ENCODE data around the gene TMEM126B.

The TMEM126B gene

DNA sequence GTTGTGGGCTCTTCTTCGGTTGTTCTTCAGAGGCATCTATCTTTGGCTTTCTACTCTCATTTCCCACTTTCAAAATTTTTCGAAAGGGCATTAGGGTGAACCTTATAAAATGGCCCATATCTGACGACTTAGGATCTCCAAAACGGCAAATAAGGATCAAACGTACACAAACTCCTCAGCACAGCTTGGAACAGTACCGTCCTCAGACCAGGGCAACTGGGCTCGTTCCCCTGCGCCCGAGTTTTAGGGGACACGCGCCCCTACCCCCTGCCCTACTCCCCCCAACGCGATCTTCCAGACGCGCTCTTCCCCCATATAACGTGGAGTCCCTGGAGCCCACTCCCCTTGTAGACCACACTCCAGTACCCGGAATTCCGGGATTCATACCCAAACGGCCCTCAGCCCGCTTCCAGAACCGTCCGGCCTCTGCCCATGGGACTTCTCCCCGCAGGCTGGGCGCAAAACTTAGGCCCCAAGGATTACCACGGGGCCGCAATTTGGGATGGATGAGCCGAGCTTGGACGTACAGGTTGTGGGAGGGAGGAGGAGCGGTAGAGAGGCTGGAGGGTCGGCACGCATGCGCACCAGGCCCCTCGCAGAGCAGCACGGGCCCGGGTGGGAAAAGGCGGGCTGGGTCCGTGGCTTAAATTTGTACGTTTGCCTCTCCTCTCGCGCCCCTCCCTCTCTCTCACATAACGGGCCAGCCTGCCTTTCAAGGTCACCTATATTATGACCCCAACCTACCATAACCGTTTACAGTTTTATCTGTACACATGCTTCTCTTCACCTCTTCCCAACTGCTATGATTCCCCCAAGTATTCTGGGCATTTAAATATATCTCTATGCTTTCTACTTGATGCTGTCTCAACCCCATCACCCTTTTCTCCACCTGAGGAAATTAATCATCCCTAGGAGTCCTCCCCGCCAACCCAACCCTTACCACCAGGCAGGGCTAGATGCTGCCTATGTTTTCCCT is 54.2 kb downstream of the TMEM126B start:
- TF ChIP-seq GATA1 (IDR thresholded peaks at IDR 0.05; ENCODE audit: low read depth, low read length) (no peak), POLR2A (IDR thresholded peaks at IDR 0.05; ENCODE audit: low read length) (peak; percentile 21)
- DNase-seq, result peak; percentile 68 to 70

DNA sequence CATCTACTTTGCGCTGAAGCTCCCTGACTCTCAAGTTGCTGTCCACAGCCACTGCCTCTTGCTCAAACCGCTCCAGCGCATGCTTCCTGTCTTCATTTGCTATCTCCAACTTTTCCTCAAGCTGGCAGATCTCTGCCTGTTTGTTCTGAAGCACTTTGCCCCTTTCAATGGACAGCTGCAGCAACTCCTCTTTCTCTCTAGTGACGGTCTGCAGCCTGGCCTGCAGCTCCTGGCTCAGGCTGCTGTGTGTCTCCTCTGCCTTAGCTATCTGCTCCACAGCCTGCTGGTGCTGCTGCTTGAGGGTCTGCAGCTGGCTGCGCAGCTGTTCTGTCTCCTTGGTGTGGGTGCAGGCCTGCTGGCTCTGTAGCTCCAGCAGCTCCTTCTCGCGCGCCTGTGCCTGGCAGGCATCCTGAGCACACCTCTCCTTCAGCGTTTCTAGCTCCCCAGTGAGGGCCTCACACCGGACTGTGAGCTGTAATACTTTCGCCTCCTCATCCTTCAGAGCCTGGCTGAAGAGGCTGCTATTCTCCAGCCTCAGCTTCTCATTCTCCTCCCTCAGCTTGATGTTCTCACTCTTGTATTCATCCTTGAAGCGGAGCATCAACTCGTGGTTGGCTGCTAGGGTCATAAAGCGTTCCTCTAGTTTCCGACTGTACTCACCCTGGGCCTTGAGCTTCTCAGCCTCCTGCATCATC is 56.9 kb downstream of the TMEM126B start:
- no peak for DNase-seq
- TF ChIP-seq GATA1 (IDR thresholded peaks at IDR 0.05; ENCODE audit: low read depth, low read length) (no peak), POLR2A (IDR thresholded peaks at IDR 0.05; ENCODE audit: low read length) (no peak)

DNA sequence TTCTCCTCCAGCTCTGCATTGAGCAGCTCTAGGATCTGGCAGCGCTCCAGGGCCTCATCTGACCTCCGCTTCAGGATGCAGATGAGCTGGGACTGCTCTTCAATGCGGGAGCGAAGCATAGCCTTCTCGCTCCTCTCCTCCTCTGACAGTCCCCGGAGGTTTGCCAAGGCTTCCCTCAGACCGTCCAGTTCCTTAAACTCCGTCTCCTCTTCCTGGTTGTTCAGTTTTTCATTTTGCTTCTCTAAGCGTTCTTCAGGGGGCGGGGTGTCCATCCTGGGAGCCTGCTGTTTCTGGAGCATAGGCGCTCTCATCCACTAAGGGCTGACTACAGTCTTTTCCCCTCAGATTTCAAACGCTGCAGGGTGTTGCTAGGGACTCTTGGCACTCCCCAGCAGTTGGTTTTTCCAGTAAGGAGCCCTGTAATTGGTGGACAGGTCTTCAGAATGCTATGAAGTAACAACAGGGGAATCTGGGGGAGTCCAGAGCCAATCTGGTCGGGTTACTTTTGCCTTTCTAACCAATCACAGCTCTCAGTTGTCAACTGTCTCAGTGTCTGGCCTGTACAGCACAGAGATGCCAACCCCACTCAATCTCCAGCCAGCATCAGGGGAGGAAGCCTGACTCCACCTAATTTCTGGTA is 57.5 kb downstream of the TMEM126B start, which contains the start of gene CCDC89:
Gene CCDC89 (minus strand): TSS at position 376 of the 640 bp plus-strand sequence. CDS start 65 bp downstream, at position 311.
- TF ChIP-seq POLR2A (IDR thresholded peaks at IDR 0.05; ENCODE audit: low read length) (no peak), GATA1 (IDR thresholded peaks at IDR 0.05; ENCODE audit: low read depth, low read length) (no peak)

More for the DNA sequence above, 57.5 kb downstream of the TMEM126B start, which contains the start of gene CCDC89:
- no peak for DNase-seq
